ENCODE measurements around the gene EFL1. TPM values are rescaled to one million over a fixed set of nuclear protein-coding genes. Genes with fewer than 3 reads are reported as not detected.

EFL1 gene
- polyA plus RNA-seq, 2 of the 4 experiments (the other 2 are of a cell fraction): 21.2 to 42.3 TPM

DNA sequence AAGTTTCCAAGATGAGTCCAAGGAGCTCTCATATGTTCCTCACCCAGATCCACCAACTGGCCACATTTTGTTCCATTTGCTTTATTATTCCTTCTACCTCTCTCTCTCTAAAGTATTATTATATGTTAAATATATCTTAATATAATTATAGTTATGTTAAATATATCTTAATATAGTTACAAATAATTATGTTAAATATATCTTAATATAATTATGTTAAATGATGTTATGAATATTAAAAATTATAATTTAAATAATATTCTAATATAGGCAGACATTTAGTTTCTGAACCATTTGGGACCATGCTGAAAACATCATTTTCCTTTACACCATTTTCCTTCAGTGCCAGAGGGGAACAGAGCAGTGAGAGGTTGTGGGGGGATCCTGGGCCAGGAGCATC, 166.7 kb downstream of the EFL1 start:
- TF ChIP-seq, protein P1, sequence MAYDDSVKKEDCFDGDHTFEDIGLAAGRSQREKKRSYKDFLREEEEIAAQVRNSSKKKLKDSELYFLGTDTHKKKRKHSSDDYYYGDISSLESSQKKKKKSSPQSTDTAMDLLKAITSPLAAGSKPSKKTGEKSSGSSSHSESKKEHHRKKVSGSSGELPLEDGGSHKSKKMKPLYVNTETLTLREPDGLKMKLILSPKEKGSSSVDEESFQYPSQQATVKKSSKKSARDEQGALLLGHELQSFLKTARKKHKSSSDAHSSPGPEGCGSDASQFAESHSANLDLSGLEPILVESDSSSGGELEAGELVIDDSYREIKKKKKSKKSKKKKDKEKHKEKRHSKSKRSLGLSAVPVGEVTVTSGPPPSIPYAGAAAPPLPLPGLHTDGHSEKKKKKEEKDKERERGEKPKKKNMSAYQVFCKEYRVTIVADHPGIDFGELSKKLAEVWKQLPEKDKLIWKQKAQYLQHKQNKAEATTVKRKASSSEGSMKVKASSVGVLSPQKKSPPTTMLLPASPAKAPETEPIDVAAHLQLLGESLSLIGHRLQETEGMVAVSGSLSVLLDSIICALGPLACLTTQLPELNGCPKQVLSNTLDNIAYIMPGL (CRISPR knock-in tag; IDR thresholded peaks at IDR 0.05; ENCODE audit: borderline replicate concordance): no peak
- Histone ChIP-seq H3K9me3 (peaks cover 9% of the 10 kb centered on the region; the same call in 2 of the 3 replicates), H3K27ac (no peak overlapping the region), H3K4me3 (no peak overlapping the region), H3K4me1 (peaks cover 12% of the 10 kb centered on the region; the same call in 2 of the 3 replicates), H3K4me2 (no peak overlapping the region)
- no peak for FAIRE-seq
- no peak for ATAC-seq
- POLR2A ChIA-PET: no interaction called here
- no peak for DNase-seq (ENCODE audit: low read depth in 1 of 2, low spot score in 1 of 2)
- CTCF ChIA-PET: interaction anchor here (0.8 to 6.9 kb wide), 7 partner anchors 8 to 695 kb away, joined by 3 to 58 read pairs (median 3); no protein-coding TSS in a partner anchor

DNA sequence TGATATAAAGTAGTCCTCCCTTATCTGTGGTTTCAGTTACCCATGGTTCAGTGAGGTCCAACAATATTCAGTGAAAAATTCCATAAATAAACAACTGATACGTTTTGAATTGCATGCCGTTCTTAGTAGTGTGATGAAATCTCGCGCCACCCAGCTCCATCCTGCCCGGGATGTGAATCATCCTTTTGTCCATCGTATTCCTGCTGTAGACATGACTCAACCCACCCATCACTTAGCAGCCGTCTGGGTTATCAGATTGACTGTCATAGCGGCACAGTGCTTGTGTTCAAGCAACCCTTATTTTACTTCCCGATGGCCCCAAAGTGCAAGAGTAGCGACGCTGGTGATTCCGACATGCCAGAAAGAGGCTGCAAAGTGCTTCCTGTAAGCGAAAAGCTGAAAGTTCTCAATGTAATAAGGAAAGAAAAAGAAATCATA, 168.7 kb downstream of the EFL1 start:
- Histone ChIP-seq H3K4me3 (peak overlapping the region; percentile 20; the same call in 2 of the 3 replicates), H3K4me2 (peak overlapping the region; percentile 67), H3K4me1 (peaks cover 12% of the 10 kb centered on the region; the same call in 2 of the 3 replicates), H3K9me3 (peaks cover 9% of the 10 kb centered on the region; the same call in 2 of the 3 replicates), H3K27ac (peak overlapping the region; percentile 69 to 86)
- 22% methylated on average over 13 of the region's 13 CpGs for WGBS (ENCODE audit: missing lambda C conversion rate)
- ChIA-PET CTCF (interaction anchor here (0.8 to 3.3 kb wide), 3 partner anchors 15 to 683 kb away, joined by 3 to 30 read pairs (median 4); no protein-coding TSS in a partner anchor), POLR2A (interaction anchor here (1.2 kb wide), 1 partner anchor 47 kb away, joined by 17 read pairs; the partner anchor contains the start of gene MEX3B)
- FAIRE-seq (peak; percentile 81), DNase-seq (ENCODE audit: low read depth in 1 of 2, low spot score in 1 of 2) (peak; percentile 74 to 86), ATAC-seq (peak; percentile 98)
- TF ChIP-seq NPAS2 (CRISPR knock-in tag; IDR thresholded peaks at IDR 0.05; ENCODE audit: borderline replicate concordance) (no peak), GATA3 (IDR thresholded peaks at IDR 0.05; ENCODE audit: borderline replicate concordance) (peak; percentile 51; the same call in 1 of the 2 replicates), FOSB (CRISPR knock-in tag; IDR thresholded peaks at IDR 0.05) (no peak), HOXB5 (CRISPR knock-in tag; IDR thresholded peaks at IDR 0.05) (no peak), CEBPB (IDR thresholded peaks at IDR 0.05) (peak; percentile 70 to 82), PHF8 (IDR thresholded peaks at IDR 0.05; ENCODE audit: borderline replicate concordance, low read depth) (no peak), JUN (IDR thresholded peaks at IDR 0.05) (peak; percentile 54 to 68; a peak in 2 of 5 replicates), ZFP36 (IDR thresholded peaks at IDR 0.05; ENCODE audit: borderline replicate concordance, partially characterized antibody) (no peak), MAFK (IDR thresholded peaks at IDR 0.05; ENCODE audit: partially characterized antibody) (peak; percentile 19), CBX2 (IDR thresholded peaks at IDR 0.05; ENCODE audit: borderline replicate concordance, low read depth) (no peak), EP300 (IDR thresholded peaks at IDR 0.05) (peak in 1 of 2 experiments; percentile 17; a peak in 1 of 5 replicates), JUNB (IDR thresholded peaks at IDR 0.05) (peak; percentile 87), CHD2 (IDR thresholded peaks at IDR 0.05; ENCODE audit: low read length, partially characterized antibody) (peak; percentile 51), RCOR1 (IDR thresholded peaks at IDR 0.05; ENCODE audit: low read depth, low read length) (no peak), EHMT2 (IDR thresholded peaks at IDR 0.05; ENCODE audit: low read depth) (no peak), TFCP2L1 (CRISPR knock-in tag; IDR thresholded peaks at IDR 0.05) (no peak), KDM1A (IDR thresholded peaks at IDR 0.05; ENCODE audit: low read depth) (no peak), FOSL2 (IDR thresholded peaks at IDR 0.05) (peak; percentile 91), FOSL2 (CRISPR knock-in tag; IDR thresholded peaks at IDR 0.05) (peak; percentile 85), ESRRA (IDR thresholded peaks at IDR 0.05; ENCODE audit: borderline replicate concordance, low read length) (no peak), RARB (CRISPR knock-in tag; IDR thresholded peaks at IDR 0.05) (no peak), SREBF2 (IDR thresholded peaks at IDR 0.05) (no peak), BHLHE40 (IDR thresholded peaks at IDR 0.05; ENCODE audit: low read depth, low read length) (no peak), SMC3 (IDR thresholded peaks at IDR 0.05) (no peak), ZSCAN20 (CRISPR knock-in tag; IDR thresholded peaks at IDR 0.05) (no peak), MAZ (IDR thresholded peaks at IDR 0.05; ENCODE audit: borderline replicate concordance, low read depth, low read length) (no peak)
- TF ChIP-seq, protein P2, sequence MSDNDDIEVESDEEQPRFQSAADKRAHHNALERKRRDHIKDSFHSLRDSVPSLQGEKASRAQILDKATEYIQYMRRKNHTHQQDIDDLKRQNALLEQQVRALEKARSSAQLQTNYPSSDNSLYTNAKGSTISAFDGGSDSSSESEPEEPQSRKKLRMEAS (IDR thresholded peaks at IDR 0.05): peak; percentile 52
- TF ChIP-seq, protein P3, sequence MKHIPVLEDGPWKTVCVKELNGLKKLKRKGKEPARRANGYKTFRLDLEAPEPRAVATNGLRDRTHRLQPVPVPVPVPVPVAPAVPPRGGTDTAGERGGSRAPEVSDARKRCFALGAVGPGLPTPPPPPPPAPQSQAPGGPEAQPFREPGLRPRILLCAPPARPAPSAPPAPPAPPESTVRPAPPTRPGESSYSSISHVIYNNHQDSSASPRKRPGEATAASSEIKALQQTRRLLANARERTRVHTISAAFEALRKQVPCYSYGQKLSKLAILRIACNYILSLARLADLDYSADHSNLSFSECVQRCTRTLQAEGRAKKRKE (CRISPR knock-in tag; IDR thresholded peaks at IDR 0.05; ENCODE audit: low read depth): no peak
- TF ChIP-seq, protein P4, sequence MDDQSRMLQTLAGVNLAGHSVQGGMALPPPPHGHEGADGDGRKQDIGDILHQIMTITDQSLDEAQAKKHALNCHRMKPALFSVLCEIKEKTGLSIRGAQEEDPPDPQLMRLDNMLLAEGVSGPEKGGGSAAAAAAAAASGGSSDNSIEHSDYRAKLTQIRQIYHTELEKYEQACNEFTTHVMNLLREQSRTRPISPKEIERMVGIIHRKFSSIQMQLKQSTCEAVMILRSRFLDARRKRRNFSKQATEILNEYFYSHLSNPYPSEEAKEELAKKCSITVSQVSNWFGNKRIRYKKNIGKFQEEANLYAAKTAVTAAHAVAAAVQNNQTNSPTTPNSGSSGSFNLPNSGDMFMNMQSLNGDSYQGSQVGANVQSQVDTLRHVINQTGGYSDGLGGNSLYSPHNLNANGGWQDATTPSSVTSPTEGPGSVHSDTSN (IDR thresholded peaks at IDR 0.05): no peak
- TF ChIP-seq, protein P5, sequence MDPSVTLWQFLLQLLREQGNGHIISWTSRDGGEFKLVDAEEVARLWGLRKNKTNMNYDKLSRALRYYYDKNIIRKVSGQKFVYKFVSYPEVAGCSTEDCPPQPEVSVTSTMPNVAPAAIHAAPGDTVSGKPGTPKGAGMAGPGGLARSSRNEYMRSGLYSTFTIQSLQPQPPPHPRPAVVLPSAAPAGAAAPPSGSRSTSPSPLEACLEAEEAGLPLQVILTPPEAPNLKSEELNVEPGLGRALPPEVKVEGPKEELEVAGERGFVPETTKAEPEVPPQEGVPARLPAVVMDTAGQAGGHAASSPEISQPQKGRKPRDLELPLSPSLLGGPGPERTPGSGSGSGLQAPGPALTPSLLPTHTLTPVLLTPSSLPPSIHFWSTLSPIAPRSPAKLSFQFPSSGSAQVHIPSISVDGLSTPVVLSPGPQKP (IDR thresholded peaks at IDR 0.05; ENCODE audit: low read depth, low read length): no peak
- TF ChIP-seq, protein P6, sequence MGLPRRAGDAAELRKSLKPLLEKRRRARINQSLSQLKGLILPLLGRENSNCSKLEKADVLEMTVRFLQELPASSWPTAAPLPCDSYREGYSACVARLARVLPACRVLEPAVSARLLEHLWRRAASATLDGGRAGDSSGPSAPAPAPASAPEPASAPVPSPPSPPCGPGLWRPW (IDR thresholded peaks at IDR 0.05): peak; percentile 65; the same call in 1 of the 2 replicates
- TF ChIP-seq, protein P7, sequence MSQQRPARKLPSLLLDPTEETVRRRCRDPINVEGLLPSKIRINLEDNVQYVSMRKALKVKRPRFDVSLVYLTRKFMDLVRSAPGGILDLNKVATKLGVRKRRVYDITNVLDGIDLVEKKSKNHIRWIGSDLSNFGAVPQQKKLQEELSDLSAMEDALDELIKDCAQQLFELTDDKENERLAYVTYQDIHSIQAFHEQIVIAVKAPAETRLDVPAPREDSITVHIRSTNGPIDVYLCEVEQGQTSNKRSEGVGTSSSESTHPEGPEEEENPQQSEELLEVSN (IDR thresholded peaks at IDR 0.05; ENCODE audit: borderline replicate concordance, low read depth): 0 out of 2 replicates have a peak, but pooled peaks have one; percentile 25
